GM23248 (cell line): ENCODE data around the gene C16orf89.
"Not testable (repeated sequence)": the region's sequence is repeated elsewhere in the genome, so short reads cannot be mapped to it uniquely, and the experiment has no call there.

Source experiments
- EZH2 ChIP-seq: fragments of 200-600 bp; sonication (generic); IDR thresholded peaks from 2 replicates; pipeline ENCODE4 v1.6.1; 2018; ENCODE audit warnings: antibody characterized with exemption, mild to moderate bottlenecking; ENCODE audit not compliant: insufficient read depth, poor library complexity, severe bottlenecking
- EZH2phosphoT487 ChIP-seq: fragments of 200-600 bp; sonication (generic); IDR thresholded peaks from 2 replicates; pipeline ENCODE4 v1.6.1; 2018; ENCODE audit warnings: antibody characterized with exemption, moderate library complexity, mild to moderate bottlenecking, low read depth; ENCODE audit not compliant: insufficient read depth

- TF ChIP-seq EZH2, EZH2phosphoT487: not testable (repeated sequence)
Observed at GRCh38 chr16:5044581-5044980, 21.2 kb downstream of the C16orf89 start.
